HG03439 (cell line): ENCODE data around the gene EHD4.
A peak's percentile ranks its signal among the peaks of the same experiment; 100 is the strongest.

Experiments
- ATAC-seq: cut with Tn5 transposase; IDR thresholded peaks from one replicate; pipeline ENCODE4 v1.9.1; 2021; ENCODE audit warnings: mild to moderate bottlenecking, moderate library complexity; ENCODE audit not compliant: unreplicated experiment

EHD4 gene

DNA sequence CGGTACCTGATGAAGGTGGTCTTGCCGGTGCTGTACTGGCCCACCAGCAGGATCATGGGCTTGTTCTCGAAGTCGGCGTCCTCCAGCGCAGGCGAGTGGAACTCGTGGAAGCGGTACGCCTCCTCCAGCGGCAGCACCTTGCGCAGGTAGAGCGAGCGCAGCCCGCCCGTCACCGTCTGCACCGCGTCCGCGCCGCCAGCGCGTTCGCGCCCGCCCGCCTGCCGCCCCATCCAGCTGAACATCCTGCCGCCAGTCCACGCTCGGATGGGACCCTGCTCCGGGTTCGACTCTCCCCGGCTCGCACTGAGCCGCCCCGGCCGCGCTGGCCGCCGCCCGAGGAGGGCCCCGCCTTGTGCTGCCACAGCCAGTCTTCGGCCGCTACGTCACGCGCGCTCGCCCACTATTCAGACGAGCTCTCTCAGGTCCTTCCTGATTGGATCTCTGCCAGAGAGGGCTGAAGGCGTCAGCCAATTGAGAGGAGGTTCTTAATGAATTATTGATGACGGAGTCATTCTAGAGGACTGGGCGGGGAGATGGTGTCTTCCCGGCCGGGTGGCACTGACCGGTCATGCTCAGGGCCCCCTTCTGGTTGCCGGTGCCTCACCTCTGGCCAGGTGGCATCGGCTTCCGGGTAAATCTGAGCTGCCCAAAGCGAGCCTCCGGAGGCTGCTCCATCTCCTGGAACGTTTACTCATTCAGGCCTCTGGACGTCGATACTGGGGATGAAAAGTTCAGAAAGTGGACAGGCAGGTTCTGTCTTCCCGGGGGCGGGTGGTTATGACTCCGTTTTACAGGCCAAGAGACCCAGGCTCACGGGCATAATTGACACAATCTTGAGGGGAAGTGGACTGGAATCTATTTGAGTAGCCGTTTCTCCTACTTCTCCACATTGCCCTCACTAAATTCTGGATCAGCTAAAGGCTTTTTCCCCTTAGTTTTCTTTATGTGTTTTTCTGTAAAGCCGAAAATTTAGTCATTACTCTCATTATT, at the start of gene EHD4:
Gene EHD4, minus strand, starts transcription at position 305 of the 990 bp plus-strand sequence. Its CDS starts 63 bp downstream, at position 242.
- peak; percentile 75 for ATAC-seq

- no peak for ATAC-seq
Measured at GRCh38 chr15:42021593-42021992, 49.2 kb upstream of the EHD4 start.

DNA sequence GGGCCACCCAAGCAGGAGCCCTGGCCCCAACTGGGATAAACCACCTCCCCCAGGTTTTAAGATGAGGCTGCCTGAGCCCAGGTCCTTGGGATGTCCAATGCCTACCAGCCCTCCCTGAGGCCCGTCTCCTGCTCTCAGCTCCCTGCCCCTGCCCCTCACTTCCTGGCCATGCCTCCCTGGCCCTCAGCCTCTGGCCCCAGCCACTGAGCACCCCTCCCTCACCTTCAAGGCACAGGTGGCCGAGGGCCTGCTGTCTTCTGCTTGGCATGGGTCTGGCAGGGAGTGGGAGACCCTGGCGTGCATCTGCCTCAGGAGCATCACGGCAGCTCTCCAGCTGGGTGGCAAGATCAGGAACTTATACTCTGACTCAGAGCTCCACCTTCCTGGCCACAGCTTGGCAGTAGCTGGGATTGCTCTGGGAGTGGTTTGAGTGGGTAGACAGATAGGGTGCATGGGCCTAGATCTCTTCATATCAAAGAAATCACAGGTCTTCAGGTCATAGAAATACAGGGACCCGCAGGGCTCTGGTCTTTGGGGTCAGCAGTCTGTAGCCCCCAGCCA, 48.4 kb upstream of the EHD4 start, which contains the start of gene PLA2G4E:
Gene PLA2G4E, minus strand, starts transcription at position 330 of the 561 bp plus-strand sequence. Its CDS starts 12 bp downstream, at position 318.
- no peak for ATAC-seq

- ATAC-seq: no peak
Measured at GRCh38 chr15:42018306-42019224, 46.2 kb upstream of the EHD4 start.

- no peak for ATAC-seq
Measured at GRCh38 chr15:42016971-42017370, 44.6 kb upstream of the EHD4 start.

DNA sequence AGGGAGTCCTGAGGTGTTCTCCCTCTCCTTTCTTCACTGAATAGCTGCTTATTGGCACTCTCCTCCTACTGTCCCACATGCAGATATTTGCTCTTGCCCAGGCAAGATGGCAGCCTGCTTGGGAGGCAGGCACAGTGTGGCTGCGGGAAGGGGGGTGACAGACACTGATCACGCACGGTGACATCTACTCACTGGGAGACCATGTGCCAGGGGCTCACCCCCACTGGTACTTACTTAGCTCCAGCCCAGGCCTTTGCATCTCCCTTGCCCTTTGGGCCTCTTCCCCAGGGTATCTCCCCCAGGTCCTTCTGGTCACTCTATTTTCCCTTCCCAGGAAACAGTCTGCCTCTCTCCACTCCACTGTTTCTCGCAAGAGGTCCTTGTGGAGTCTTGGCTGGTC, 42.0 kb upstream of the EHD4 start:
- no peak for ATAC-seq

DNA sequence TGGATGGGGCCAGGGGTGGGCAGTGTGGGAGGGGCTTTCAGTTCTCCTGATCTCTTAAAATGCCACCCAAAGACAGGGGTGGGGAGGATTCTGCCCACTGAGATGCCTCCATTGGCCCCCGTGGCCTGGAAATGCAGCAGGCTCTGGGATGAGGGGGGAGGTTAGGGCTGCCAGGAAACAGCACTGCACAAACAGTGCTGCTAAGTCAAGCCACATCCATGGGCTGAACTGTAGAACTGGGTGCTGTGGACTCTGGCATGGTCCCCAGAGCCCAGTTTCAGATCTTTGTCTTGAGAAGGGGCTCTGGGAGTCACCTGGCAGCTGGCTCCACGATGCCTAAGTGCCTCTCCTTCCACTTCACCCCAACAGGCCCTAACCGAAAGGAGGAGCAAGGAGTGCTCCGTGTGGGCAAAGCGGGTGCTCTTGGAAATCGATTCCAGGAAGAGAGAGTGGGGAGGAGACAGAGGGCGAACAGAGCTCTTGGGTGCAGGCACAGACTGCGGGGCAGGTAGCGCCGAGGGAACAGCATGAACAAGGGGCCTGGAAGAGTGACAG, 40.6 kb upstream of the EHD4 start:
- no peak for ATAC-seq

- ATAC-seq: no peak
Measured at GRCh38 chr15:42012241-42012640, 39.9 kb upstream of the EHD4 start.

GRCh38 chr15:42011074-42011473, 38.7 kb upstream of the EHD4 start:
- no peak for ATAC-seq

DNA sequence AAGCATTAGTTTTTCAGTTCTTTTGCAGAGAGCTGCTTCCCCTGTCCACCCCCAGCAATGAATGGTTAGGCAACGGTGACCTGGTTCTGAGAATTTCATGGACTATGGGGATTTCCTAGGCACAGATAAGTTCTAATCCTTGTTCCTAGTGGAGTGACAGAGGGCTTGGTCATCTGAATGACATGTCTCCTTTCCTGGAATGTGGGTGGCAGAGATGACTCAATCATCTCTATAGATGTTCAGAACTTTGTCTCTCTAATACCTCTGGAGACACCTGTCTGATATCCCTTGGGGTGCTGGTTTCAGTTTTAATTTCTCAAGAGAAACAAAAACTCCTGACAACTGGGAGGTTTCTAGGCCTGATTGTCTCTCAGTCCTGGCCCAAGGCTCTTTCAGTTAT, 38.1 kb upstream of the EHD4 start:
- ATAC-seq: peak; percentile 42

- no peak for ATAC-seq
Measured at GRCh38 chr15:42009474-42009873, 37.1 kb upstream of the EHD4 start.

DNA sequence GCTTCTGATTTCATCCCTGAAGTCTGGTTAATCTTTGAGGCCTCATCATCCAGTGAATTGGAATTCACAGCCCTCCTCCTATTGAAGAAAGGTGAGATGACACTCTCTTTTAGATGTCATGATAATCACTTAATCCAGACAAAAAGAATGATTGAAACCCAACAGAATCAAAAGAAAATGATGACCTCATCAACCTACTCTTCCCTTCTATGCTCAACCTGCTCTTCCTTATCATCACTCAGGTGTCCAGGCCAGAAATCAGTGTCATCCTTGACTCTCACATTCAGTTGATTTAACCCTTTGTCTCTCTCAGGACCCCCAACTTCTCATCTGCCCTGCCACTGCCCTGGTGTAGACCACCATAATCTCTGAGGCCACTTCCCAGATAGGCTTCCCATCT, 36.7 kb upstream of the EHD4 start:
- ATAC-seq: no peak

DNA sequence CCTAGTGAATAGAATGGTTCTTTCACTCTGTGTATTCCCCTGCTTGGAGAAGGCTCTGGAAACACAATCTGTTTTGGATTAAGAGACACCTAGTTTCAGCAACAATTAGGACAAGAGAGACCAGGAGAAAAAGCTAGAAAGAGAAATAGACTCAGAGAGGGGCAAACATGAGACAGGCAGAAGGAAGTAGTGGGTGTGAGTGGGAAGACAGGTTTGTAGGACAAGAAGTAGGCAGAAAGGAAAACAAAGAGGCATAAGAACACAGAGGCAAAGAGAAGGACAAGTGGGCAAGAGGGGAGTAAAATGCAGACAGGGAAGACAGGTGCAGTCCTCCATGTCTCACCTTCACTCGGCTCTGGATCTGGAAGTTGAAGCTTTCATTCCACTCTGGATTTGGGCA, 35.0 kb upstream of the EHD4 start:
- no peak for ATAC-seq

DNA sequence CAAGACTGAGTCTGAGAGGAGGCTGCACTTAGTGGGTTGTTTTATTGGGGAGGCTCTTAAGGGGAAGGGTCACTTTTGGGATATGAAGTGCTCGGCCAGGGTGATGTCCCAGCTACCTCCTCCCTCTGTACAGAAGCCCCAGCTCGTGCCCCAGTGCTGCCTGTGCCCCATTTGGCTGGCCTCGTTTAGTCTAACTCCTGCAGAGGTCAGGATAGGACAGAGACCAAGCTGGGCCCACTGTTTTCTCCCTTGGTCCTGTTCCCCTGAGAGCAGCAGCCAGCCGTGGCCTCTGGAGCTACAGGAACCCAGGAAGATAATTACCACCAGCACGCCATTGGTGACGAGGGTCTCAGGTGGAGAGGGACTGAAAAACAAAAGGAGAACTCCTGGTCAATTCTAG, 30.0 kb upstream of the EHD4 start:
- no peak for ATAC-seq

GRCh38 chr15:42001236-42001635, 28.9 kb upstream of the EHD4 start:
- no peak for ATAC-seq

DNA sequence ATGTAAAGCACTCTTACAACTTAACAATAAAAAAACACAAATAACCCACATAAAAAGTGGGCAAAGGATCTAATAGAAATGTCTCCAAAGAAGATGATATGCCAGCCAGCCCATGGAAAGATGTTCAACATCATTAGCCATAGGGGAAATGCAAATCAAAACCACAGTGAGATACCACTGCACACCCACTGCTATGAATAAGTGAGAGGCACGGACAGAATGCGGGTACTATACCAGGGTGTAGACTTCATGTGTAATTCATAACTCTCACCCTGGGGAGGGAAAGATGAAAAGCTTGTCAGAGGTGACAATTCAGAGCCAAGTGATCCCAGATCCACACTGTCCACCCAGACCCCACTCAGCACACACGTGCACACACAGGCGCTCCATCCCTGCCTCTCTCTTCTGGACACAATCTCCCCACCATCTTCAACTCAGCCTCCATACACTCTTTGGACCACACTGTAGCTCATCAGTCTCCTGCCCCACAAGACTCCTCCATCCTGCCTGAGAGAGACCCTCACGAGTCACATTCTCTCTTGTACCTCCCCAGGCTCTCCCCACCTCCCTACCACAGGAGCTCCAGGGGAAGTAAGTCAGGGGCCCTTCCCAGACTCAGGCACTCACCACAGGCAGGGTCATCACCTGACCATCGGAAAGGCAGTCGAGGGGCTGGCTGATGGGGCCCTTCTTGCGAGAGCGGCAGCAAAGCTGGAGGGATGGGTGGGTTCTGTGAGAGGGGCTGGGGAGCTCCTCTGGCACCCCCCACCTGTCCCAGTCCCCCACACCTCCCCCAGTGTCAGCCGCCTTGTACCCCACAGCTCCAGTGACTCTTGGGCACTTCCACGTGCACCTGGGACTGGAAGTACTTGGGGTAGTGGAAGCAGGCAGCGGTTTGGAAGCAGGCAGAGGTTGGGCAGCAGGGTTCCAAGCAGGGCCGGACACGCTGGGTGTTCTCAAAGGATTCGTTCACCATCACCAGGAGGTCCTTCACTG, 27.2 kb upstream of the EHD4 start:
- no peak for ATAC-seq

GRCh38 chr15:41997845-41998244, 25.5 kb upstream of the EHD4 start:
- ATAC-seq: no peak

DNA sequence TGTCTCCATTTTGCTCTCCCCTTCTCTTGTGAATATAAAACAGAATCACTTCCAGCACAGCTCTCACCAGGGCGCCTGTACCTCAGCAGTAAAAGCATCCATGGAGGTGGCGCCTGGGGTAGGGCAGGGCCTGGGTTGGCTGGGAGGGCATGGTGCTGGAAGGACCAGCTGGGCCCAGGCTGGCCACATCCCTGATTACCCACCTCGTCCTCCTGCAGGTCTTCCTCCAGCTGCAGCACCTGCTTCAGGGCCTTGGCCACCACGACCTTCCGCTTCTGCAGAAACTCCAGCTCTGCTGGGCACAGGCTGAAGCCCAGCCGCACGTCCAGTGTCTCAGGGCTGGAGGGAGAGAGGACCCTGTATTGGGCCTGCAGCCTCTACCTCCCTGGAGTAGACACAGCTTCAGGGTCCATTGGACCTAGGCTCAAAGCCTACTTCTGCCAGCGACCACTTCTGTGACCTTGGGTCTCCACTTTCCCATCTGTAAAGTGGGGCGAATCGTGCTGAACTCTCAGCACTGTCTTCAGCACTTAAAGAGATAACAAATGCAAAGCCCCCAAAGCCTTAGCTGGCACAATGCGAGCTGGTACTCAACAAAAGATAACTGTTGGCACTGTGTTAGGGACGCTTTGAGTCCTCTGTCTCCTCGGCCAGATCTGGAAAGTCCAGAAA, 24.7 kb upstream of the EHD4 start:
- ATAC-seq: no peak

DNA sequence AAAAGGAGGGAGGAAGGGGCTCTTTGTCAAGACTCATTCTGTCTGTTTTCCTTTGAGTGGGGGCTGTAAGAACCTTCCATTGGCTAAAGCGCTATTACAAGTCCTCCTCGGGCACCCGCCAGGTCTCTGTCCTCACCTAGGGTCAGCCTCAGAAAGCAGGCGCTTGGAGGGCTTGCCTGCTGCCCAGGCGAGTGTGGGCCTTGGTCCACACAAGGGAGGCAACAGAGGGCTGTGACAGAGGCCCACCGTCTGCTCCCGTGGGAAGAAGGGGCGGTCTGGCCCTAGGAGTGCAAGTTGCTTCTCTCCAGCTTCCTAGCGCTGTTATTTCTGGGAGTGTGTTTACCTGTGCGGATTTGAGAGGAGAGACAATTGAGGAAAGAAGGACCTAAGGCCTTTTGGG, 24.0 kb upstream of the EHD4 start:
- no peak for ATAC-seq
